Stimulated activated CD8-positive, alpha-beta memory T cell treated with anti-CD3 and anti-CD28 coated beads, Interleukin-2, amount 100 ng/mL, for 1 hour (primary cell): ENCODE measurements around the gene CADPS.
"Not testable (repeated sequence)": the region's sequence is repeated elsewhere in the genome, so short reads cannot be mapped to it uniquely, and the experiment has no call there.

Experiments used
- DNase-seq, 2 donors: peaks; one replicate each; pipeline ENCODE4 v3.0.0-alpha.2; 2020; ENCODE audit warnings: low read depth in 2 of 2

The CADPS gene

DNA sequence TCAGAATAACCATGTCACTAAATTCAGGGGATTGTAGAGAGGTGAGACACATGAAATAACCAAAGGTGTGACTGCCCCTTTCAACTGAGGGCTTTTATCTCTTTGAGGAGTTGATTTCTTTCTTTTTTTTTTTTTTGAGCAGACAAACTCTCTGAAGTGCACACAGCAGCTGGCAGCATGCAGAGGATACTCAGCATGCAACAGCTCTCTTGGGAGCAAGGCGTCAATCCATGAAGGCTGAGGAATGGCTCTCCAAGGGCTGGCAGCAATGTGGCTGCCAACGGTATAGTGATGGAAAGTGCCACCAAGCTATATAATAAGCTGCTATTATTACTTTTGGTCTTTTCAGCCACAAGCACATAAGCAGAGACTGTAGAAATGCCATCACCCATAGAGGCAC lies 275.2 kb downstream of the CADPS start:
- DNase-seq = no peak

DNA sequence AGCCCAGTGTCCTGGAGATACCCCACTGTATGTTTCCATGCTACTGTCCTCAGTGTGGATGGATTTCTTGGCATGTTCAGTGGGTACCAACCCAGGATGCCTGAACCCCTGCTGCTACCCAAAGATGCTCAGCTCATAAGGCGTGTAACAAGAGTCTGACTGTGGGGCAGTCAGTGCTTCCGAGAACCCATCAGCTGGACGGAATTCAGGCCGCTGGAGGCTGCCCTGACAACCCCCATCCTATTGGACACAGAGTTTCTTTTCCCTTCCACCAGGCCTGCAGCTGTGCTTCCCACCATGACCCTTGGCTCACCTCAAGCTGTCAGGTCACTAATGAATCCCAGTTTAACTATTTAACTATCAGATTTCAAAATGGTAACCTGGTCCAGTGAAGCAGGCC lies 277.7 kb downstream of the CADPS start:
- no peak for DNase-seq

DNA sequence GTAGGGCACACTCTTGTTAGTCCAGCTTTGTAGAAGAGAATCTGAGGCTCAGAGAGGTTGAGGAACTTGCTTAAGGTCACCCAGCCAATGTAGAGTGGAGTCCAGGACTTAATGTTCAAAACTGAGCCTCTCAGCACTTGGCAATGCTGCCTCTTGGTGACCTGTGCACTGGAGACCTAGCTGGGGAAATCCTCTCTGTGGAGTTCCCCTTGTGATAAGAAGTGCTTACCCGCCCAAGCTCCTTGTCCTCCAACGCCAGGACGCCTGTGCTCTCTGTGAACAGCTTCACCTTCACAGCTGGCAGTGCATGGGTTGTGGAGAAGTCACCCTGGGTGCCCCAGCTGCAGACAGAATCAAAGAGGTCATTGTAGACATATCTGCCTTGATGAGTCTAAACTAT lies 282.8 kb downstream of the CADPS start:
- no peak for DNase-seq

DNA sequence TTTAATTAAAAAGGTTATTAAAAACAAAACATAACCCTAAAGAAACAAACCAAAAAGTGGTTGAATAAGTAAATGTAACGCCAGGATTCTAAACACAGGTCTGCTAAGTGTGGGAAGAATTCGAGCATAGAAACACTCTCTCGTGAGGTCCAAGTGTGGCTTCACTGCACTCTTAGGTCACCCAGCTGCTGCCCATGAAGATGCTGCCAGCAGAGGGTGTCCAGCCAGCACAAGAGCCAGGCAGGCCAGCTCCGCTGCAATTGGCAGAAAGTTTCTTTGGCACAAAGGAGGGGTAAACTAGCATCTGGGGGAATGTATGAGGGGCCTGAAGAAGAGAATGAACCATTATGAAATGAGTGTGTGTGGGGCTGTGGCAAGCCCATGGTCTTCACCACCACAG lies 286.1 kb downstream of the CADPS start:
- DNase-seq = no peak

DNA sequence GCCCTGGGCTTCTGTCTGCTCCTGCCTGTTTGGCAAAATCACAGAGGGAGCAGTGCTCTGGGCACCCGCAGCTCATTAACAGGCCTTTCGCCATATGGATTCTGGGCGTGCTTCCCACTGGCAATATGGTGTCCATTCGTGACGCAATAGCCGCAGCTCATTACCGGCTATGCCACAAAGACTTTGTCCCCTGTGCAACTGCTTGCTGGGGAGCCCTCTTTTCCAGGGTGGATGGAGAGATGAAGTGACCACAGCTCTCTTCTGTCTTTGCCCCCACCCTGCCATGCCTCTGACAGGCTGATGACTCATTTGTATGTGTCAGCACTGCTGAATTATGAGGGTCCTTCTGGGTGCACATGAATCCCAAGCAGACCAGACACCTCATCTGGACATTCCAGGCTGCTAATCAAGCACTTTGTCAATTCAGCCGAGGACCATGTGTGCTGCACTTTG lies 287.6 kb downstream of the CADPS start:
- no peak for DNase-seq

DNA sequence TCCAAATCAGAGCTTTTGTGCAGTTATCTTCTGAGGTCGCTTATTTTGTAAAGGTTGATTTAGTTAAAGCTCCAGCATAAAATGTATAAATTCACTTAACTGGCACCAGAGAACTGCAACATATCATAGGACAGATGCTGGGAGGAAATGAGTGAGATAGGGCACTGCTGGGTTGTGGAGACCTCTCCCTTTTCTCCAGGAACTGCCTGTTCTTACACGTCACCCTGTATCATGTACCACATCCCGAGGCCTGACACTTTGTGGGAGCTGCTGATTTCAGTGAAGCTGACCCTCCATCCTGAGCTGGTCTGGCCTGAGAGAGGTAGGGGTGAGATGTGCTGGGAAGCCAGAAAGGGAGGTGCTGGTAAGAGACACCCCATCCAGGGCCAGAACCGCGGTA lies 288.0 kb downstream of the CADPS start:
- DNase-seq = no peak

DNA sequence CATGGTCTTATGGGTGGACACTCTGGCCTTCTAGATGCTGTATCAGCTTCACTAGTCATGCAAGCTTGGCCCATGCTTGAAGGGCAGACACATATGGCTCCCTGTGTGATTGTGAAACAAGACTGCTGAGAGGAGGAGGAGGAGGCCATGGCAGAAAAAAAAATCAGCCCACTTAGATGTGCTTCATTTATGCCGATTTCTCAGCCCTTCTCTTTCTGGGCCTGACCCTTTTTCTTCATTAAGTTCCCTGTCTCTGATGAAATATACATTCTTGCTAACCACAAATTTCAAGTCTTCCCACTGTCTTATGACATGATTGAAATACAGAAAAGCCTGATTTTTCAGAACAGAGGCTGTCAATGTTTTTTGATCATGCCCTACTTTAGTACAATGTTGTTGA lies 288.9 kb downstream of the CADPS start:
- no peak for DNase-seq

DNA sequence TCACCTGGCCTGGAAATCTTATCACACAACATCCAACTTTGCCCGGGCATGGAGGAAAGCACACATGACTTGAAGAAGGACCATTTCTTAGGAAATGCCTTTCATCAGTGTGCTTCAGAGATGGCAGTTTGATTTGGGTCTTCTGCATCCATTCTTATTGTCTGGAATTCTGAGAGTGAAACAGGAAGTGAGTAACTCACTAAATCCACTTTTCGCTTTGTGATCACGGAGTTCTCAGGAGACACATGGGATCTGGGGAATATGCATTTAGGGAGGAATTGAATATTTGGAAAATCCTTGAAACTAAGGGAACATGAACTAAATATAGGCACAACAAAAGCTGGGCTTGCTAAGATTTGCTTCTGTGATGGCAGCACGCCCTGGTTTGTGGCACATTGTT lies 289.4 kb downstream of the CADPS start:
- DNase-seq = no peak

DNA sequence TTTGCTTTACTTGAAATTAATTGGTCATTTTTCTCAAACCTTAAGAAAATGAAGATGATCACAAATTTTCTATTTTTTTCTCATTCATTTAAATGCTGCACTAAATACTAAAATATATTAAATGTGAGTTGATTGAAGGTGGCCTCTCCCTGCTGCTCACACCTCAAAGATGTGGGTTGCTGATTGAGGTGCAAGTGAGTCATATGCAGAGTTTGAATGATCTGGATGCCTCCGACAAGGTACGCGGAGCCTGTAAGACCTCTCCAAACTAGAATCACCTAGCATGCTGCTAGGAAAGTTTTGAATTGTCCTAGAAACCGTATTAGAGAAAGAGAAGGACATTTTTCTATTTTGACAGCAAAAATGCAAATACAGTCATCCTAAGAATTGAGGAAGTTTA lies 290.6 kb downstream of the CADPS start:
- no peak for DNase-seq

DNA sequence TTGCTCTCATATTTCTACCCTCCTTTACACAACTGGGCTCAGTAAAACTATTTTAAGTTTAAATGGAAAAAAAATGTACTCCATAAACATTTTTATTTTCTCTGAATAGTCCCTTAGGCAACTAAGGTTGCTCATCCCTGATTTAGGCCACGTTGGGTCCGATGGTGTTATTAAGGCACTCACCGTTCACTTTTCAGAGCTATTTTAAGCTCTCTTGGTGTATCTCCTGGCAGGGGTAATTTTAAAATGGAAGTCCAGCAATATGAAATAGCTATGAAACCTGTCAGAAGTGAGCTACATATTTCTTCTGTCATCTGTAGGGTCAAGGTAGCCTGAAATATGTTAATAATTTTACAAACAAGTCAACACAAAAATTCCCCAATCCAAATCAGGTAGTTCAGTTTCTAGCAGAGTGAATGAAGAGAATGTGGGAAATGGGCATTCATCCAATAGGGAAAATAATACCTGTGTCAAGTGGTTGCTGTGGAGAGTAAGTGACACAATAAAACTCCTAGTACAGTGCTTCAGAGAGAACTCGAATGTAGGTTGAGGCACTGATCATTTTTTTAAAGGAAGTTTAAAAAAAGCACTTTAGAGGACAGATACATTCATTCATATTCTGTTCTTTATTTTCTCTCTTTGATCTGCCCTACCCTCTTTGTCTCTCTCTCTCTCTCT lies 292.6 kb downstream of the CADPS start:
- DNase-seq = no peak

DNA sequence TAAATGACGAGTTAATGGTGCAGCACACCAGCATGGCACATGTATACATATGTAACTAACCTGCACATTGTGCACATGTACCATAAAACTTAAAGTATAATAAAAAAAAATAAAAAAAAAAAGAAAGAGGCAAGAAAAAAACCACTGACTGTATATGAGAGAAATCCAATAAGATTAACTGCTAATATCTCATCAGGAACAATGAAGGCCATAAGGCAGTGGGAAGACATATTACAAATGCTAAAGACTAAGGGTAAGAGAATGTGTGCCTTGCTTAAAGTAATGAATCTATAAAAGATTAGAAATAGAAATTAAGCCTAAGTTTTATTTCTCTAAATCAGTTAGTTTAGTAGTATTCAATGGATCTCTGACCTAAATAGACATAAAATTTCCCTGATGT lies 294.7 kb downstream of the CADPS start:
- not testable (repeated sequence) for DNase-seq

DNA sequence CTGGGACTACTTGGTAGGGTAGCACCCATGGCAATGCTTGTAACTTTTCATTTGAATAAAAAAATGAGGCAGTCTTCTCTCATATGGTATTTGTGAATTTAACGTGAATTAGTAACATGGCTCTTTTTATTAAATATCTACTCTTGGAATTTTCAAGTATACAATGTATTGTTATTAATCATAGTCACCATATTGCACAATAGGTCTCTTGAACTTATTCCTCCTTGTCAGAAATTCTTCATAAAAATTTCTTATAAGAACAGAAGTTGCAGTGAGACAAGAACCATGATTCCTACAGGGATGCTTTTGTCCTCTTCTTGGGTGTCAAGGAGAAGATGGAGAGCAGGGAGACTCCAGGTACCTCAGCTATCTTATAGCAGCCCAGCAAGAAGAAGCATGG lies 298.1 kb downstream of the CADPS start:
- DNase-seq = no peak

DNA sequence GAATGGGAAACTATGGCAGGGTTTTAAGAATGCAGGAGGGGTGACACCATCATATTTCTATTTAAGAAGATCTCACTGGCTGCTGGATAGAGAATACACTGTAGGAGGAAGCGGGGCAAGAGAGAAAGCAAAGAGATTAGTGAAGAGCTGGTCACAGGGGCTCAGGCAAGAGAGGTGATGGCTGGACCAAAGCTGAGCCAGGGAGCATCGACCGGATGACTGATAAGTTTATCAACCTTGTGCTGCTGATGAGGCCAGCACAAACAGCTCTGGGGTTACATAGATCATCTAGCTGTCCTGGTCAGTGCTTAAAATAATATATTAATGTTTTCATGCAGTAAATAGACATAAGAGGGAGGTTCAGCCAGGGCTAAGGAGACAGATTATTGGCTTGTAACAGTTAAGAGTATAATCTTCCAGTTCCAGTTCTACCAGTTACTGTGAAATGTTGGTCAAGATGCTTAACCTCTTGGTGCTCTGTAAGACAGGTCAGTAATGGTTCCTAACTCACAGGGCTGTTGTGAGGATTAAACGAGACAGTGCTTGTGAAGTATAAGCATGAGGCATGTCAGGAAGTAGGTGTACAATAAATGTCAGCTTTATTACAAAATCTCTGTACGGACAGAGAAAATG lies 300.8 kb downstream of the CADPS start:
- DNase-seq = no peak

DNA sequence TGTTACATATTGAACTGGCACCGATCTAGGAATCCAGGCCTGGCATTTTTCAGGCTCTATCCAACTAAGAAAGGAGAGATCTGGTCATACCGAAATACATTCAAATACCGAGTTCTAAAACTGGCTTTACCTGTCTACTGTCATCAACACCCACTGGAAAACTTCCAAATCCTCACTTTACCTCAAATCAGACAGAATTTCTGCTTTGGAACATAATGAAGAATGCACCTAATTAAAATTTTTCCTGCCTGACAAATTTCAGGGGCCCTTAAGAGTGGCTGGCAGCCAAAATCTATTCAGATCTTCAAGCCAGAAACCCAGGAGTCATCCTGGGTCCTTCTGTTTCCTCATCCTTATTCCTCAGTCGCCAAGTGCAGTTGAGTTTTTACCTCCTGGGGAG lies 303.3 kb downstream of the CADPS start:
- DNase-seq = no peak

DNA sequence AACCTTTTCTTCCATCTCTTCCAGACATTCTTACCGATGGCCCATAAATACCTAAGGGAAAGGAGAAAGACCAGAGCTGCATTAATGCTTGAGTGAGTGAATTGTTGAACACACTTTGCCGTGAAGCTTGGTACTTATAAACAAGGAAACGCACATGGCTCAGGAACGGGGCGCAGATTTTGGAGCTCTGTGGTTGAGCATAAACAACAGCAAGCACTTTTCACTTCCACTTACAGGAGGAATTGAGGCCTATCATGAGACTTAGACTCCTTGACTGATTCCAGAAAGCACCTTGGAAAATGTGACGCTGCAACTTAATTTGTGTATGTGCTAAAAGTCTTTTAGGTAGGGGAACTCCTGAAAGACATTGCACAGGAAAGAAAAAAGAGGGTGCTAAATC lies 304.3 kb downstream of the CADPS start:
- no peak for DNase-seq

DNA sequence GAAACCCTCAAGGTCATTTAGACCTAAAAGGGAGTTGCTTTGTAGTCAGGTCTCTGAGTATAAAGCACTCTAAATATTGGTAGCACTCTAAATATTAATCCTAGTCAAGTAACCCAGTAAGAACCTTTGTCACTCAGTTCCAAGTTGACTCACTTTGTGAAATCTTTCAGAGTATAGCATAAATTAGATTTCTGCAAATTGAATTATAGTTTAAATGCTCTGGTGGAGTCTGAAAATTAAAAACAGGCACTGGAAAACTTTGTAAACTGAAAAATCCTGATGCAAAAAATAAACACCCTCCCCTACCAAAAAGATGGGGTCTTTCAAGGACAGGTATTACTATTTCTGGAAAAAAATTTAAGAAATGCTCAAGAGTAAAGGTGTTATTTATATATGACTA lies 305.6 kb downstream of the CADPS start:
- DNase-seq = no peak

DNA sequence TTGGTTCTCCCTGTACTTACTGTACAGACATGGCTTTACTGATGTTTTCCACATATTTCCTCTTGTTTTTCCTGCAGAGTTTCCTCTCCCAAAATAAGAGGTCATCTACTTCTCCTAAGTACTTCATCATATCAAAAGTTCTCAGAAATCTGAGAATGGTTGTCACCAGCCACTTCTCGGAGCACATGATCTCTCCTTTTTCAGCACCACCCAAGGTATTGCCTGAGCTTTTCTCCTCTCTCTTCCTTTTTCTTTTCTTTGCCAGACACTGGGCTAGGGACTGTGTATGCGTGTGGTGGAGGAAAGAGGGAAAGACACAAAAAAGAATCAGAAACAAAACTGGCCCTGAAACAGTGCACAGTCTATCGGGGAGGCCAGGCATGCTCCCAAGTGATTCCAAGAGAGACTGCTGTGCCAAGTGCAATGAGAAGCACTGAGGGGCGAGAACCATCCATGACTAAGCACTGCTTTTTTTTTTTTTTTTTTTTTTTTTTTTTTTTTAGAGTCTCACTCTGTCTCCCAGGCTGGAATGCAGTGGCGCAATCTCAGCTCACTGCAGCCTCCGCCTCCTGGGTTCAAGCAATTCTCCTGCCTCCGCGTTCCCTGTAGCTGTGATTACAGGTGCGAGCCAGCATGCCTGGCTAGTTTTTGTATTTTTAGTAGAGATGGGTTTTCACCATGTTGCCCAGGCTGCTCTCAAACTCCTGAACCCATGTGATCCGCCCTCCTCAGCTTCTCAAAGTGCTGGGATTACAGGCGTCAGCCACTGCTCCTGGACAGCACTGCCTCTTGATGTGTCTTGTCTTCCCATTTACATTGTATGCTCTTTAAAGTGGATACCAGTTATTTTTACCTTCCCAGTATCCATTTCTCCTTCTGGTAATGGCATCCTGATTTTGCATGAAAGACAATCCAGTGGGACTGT lies 307.9 kb downstream of the CADPS start:
- DNase-seq = no peak

DNA sequence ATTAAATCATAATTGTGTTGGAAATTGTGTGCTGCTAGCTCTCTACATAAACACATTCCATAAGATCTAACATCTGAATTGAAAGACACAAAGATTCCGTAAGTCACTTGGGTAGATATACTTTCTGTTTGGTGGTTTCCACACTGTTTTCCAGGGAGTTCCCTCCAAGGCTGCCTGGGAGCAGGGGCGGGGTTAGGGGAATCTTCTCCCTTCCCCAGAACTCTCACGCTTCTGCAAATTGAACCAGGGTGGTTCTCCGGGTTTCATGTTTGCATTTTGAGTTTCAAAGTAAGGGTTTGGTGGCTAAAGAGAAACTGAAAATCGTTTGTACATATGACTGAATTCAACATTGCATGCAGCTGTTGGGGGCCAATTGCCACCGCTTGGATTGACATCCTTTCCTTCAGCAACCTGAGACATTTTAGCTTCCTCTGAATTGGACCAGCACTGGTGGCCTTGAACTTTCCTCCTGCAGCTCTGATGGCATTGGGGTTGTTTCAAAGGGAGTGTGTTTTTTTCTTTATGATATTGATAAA lies 309.1 kb downstream of the CADPS start:
- no peak for DNase-seq

DNA sequence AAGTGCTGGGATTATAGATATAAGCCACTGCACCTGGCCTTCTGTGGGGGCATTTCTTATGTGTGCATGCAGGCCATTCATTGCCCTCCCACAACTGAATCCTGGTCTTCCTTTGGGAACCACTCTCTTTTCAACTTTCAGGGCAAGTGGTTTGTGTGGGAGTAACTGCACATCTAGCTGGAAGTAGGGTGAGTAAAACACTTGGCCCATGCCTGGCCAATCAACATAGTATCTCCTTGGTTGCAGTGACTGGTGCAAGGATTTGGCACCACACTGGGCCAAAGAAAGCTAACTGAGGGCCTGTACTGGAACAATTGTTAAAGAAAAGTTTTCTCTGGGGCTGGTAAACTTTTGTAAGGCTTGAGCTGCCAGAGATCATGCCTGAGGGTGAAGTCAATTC lies 312.6 kb downstream of the CADPS start:
- no peak for DNase-seq

DNA sequence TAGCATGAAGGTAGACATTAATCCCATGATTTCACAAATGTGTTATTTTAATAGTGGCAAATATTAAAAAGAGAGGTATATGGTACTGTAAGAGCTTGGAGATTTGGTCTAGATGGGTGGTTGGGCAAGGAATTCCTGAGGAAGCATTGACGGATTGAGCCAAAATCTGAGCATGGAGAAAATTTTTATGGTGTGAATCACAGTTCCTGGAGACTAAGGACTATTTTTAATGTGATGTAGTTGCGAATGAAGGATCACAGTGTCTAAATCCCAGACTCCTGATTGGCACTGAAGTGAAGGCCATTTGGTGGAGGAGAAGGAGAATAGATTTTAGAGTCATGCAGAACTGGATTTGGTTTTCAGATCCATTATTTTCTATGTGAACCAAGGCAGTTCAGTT lies 313.2 kb downstream of the CADPS start:
- no peak for DNase-seq

DNA sequence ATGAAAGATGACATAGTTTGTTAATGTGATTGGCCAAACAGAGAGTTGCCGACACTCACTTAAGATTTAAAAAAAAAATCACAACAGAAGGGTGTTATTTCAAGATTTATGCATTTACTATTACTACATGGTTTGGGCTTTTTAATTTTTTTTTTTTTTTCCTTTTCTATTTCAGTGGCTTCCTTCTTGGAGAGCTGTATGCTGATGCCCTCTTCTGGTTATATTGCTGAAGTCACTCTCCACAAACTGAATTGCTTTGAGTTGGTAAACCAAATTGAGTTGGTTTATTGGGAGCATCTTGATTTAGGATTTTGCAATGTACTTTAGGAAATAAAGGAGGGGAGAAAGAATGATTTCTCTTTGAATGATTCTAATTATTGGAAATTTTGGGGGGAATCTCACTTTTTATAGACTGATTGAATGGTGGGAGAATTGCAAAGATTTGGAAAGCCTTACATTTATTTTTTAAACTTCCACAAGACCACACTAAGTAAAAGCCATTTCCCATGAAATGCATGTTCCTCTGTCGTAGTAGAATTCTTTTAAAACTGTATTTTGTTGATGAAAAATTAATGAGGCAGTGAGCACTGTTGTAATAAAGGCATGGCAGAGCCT lies 315.3 kb downstream of the CADPS start:
- DNase-seq = no peak

DNA sequence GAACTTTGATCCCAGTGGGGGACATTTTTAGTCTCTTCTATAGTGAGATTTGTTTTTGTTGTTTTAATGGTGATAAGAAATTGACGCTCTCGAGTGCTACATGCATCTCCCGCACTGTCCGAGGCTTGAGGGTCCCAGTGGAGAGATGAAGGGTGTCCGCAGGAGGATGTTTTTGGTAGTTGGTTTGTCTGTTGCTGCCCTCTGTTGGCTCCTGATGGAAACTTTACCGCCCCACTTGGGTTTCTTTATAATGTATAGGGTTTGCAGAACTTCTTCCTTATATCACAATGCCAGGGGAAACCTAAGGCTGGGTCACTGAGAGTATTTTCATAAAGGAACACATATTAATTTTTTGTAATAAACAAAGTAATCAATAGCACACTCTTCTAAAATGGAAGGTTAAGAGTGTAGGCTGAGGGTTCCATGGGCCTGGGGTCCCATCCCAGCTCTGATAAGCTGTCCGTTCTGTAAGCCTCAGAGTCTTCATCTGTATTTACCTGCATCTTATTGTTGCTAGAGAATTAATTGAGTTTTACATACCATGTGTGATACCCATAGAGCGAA lies 316.6 kb downstream of the CADPS start:
- no peak for DNase-seq
